ENCODE results near the gene COX11.
A peak's percentile ranks its signal among the peaks of the same experiment; 100 is the strongest.

The COX11 gene

GRCh38 chr17:54956791-54957190 lies 11.7 kb downstream of the COX11 start:
- DNase-seq, result no peak

- no peak for DNase-seq
These were observed 17.2 kb downstream of the COX11 start for GRCh38 chr17:54951286-54951685.

- no peak for DNase-seq
These were observed 18.3 kb downstream of the COX11 start for GRCh38 chr17:54950116-54950515.

- DNase-seq, result no peak
These were observed 20.1 kb downstream of the COX11 start for GRCh38 chr17:54948380-54948779.

DNA sequence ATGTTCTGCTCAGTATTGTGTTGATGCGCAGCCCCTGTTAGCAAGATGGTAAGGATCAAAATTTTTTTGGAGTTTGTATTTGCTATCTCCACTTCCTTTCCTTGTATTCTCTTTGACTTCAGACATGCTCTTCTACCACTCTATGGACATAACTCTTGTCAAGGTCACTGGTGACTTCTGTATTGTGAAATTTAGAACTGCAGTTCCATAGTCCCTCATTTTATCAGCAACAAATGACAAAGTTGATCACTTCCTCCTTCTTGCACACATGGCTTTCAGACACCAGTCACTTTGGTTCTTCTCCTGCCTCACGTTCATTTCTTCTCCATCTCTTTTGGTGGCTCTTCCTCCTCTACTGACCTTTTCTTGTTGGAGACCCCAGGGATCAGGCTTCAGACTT lies 21.1 kb downstream of the COX11 start:
- DNase-seq, result no peak

DNA sequence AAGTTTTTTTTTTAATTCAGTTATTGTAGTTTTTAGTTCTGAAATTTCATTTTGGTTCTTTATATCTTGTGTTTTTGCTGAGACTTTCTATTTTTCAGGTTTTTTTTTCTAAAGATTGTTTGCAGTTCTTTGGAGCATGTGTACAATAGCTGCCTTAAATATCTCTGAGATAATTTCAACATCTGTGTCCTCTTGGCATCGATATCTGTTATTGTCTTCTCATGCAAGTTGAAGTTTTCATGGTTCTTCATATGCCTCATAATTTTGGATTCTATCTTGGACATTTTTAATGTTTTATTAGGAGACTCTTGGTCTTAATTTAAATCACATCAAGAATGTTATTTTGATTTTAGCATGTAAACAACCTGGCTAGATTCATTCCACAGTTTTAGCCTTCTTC lies 22.8 kb downstream of the COX11 start:
- no peak for DNase-seq

DNA sequence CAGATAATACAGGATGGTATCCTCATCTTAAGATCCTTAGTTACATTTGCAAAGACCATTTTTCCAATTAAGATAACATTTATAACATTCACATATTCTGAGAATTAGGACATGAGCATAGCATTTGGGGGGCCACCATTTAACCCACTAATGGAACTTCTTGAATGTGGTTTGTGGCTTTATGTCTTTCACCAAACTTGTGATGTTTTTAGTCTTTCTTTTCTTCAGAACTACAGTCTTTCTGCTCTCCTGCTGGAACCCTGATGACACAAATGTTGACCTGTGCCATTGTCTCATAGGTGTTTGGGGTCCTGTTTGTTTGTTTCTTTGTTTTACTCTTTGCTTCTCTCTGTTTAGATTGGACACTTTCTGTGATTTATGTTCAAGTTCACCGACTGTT lies 23.2 kb downstream of the COX11 start:
- DNase-seq, result no peak

DNA sequence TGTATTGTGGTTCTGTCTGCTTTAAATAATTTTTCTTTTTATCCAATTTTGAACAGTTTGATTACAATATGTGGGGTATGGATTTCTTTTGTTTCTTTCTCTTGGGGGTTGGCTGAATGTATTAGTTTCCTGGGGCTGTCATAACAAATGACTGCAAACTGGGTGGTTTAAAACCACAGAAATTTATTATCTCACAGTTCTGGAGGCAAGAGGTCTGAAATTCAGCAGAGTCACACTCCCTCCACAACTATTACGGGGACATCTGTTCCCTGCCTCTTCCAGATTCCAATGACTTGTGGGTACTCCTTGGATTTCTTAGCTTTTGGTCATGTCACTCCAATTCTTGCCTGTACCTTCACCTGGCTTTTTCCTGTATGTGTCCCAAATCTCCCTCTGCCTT lies 23.7 kb downstream of the COX11 start:
- DNase-seq, result no peak

GRCh38 chr17:54941285-54941684 lies 27.2 kb downstream of the COX11 start:
- no peak for DNase-seq

GRCh38 chr17:54937426-54937825 lies 31.0 kb downstream of the COX11 start:
- no peak for DNase-seq

DNA sequence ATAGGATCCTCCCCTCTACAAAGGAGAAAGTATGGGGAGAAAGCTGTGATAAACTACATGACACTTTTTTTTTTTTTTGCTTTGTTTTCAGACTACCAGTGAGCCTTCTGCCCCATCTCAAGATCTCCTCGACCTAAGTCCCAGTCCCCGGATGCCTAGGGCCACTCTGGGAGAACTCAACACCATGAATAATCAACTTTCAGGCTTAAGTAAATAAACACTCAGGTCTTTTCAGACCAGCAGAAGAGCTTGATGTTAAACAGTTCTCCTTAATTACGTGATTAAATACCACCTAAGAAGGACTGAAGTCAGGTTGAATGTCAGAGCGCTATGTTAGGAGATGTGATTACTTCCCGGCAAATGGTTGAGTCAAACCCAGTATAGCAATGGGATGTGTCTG lies 31.4 kb downstream of the COX11 start:
- no peak for DNase-seq

DNA sequence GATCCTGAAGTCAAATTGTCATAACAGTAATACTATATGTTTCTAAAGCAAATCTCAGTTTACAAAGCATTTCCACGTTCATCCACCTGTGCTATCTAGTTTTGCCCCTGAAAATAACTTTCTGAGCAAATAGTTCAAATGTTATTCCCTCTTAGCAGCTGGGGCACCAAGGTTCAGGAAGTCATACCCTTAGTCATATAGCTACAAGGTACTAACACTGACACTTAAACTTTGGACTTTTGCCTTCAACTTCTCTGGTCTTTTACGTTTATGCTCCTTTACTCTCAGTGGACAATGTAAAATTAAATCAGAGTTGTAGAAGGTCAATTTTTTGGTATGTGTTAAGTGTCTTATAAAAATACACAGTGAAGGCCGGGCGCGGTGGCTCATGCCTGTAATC lies 33.0 kb downstream of the COX11 start:
- DNase-seq, result no peak

- no peak for DNase-seq
These were observed 34.5 kb downstream of the COX11 start for GRCh38 chr17:54933921-54934320.

- DNase-seq, result no peak
These were observed 35.7 kb downstream of the COX11 start for GRCh38 chr17:54932711-54933110.

DNA sequence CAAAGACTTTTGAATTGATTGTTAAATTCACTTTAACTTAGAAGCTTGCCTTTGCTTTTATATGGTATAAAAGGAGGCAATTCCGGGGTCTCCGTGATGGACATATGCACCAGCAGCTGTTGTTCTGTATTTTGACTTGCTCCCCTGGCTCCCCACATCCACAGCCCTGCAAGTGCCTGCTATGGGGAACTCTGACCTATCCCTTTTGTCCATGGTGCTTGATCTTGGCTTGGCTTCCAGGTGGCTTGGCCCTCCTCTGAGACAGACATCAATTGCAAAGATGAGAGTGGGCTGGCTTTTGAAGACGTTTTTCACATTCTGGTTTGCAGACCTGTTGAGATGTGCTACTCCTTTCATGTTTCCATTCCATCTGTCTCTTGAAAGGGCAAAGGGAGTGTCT lies 40.9 kb downstream of the COX11 start:
- no peak for DNase-seq

- DNase-seq, result no peak
These were observed 44.0 kb downstream of the COX11 start for GRCh38 chr17:54924405-54924804.

- DNase-seq, result no peak
These were observed 47.6 kb downstream of the COX11 start for GRCh38 chr17:54920819-54921218.

GRCh38 chr17:54919425-54919824 lies 49.0 kb downstream of the COX11 start:
- peak; percentile 57 for DNase-seq

DNA sequence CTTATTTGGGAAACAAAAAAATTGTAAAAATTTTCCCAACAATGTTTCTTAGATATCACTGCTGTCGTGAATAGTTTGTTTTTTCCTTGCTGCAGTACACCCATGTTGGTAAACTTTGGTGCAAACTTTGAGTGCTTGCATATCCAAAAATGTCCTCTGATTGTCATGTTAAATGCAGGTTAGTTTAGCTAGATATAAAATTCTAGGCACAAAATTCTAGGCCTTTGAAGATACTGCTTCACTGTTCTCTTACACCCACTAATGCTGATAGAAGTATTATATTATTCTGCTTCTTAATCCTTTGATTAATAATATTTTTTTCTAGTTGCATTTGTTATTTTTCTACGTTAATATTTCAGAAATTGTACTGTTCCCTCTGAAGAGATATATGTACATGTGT lies 51.7 kb downstream of the COX11 start:
- DNase-seq, result no peak

Data from DMS79 (cell line).